GM20000 (cell line): ENCODE results near the gene PITHD1.

Experiments
- DNase-seq: peaks from one replicate; pipeline ENCODE4 v3.0.0; 2012; ENCODE audit warnings: low spot score
- TF ChIP-seq, protein P1 (sequence below): IDR thresholded peaks from 2 replicates; pipeline ENCODE4 v1.5.1; 2012; ENCODE audit warnings: mild to moderate bottlenecking, control low read depth; ENCODE audit errors: extremely low read depth, missing control alignments

Gene PITHD1

DNA sequence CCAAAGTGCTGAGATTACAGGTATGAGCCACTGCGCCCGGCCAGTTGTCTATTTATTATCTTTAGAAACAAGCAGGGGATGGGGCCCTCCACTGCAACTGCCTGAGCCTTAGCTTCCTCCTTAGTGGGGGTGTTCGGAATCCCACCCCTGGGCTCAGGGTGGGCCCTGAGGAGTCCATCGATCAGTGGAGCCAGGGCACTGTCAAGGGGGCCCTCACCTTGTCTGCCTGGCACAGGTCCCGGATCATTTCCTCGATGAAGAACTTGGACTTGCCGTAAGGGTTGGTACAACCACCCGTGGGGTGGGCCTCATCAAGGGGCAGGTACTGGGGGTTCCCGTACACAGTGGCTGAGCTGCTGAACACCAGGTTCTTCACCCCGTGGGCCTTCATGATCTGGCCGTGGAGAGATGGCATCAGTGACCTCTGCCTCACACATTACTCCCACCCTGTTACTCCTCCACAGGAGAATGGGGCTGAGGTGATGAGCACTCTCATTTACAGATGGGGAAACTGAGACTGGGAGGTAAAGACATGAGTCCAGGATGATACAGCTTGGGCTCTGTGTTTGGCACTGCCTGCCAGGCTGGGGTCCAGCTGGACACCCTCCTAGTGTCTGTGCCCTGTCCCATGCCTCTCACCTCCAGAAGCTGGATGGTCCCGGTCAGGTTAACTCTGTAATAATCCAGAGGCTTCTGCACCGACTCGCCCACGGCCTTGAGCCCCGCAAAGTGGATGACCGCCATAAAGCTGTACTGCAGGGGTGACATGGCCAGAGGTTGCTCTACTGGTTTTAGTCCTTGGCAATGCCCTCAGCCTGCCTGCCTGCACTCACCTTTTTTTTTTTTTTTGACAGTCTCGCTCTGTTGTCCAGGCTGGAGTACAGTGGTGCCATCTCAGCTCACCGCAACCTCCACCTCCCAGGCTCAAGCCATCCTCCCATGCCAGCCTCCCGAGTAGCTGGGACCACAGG, 19.5 kb downstream of the PITHD1 start:
- TF ChIP-seq, protein P1, sequence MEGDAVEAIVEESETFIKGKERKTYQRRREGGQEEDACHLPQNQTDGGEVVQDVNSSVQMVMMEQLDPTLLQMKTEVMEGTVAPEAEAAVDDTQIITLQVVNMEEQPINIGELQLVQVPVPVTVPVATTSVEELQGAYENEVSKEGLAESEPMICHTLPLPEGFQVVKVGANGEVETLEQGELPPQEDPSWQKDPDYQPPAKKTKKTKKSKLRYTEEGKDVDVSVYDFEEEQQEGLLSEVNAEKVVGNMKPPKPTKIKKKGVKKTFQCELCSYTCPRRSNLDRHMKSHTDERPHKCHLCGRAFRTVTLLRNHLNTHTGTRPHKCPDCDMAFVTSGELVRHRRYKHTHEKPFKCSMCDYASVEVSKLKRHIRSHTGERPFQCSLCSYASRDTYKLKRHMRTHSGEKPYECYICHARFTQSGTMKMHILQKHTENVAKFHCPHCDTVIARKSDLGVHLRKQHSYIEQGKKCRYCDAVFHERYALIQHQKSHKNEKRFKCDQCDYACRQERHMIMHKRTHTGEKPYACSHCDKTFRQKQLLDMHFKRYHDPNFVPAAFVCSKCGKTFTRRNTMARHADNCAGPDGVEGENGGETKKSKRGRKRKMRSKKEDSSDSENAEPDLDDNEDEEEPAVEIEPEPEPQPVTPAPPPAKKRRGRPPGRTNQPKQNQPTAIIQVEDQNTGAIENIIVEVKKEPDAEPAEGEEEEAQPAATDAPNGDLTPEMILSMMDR, result no peak
- DNase-seq, result no peak

DNA sequence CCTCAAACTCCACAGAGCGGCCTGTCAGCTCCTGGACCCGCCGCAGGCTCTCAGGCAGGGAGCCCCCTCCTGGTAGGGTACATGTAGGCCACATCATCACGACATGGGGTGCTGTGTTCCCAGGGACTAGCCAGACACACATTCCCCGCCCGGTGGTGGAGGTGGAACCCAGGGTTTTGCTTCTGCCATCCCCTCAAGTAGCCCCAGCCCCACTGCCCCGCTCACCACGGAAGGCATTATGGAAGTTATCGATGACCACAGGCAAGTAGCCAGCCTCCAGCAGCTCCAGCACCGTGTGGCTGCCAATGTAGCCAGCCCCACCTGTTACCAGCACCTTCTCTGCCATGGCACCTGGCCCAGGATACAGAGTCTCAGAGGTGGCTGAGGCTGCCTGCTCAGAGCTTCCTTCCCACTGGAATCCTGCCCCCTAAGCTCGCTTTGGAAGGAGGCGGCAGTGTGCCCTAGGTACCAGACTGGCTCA, 20.5 kb downstream of the PITHD1 start:
- no peak for DNase-seq
- TF ChIP-seq, protein P1, result peak; percentile 12

DNA sequence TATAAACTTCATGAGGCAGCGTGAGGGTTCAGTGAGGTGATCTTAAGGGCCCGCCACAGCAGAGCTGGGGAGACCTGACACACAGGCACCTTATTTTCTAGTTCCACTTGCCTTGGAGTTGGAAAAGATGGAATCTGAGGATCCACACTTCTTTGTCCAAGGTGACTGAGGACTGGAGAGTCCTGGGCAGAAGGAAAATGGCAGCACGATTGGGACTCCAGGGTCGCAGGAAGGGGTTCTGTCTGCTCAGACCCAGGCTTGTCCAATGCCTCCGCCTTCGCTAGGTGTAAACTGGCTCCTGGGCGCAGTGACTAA, 21.0 kb downstream of the PITHD1 start:
- TF ChIP-seq, protein P1, result no peak
- DNase-seq, result no peak

DNA sequence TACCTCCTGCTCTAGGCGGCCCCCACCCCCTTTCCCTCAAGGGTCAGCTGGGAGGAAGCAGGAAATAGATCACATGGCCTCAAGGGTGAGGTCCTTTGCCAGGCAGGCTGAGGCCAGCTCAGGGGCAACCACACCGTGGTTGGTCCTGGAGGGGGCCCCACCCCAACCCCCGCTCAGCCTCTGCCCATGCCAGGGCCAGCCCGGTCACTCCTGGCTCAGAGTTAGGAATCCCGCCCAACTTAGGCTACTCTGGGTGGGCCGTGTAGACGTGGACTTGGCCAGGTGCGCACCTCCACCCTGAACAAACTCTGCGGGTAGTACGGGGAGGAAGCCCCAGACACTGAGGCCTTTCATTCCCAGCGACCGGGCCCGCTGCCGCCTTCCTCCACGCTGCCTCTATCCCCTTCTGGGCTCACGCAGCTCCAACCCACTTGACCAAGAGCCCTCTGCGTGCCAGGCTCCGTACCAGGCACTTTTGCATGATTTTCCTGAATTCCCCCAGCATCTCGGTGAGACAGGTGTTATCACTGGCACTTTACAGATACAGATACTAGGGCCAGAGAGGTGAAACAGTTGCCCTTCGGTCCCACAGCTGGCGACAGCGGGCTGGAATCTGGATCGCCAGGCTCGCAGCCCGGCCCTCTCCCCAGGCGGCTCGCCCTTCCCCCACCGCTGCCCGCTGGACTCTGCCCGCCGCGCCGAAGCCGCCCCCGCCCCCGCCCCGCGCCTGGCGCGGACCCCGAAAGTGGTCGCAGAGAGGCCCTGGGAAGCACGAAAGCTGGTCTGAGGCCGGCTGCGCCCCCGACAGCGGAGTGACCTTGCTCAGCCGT, 21.6 kb downstream of the PITHD1 start:
- DNase-seq, result peak; percentile 83
- TF ChIP-seq, protein P1, result no peak

DNA sequence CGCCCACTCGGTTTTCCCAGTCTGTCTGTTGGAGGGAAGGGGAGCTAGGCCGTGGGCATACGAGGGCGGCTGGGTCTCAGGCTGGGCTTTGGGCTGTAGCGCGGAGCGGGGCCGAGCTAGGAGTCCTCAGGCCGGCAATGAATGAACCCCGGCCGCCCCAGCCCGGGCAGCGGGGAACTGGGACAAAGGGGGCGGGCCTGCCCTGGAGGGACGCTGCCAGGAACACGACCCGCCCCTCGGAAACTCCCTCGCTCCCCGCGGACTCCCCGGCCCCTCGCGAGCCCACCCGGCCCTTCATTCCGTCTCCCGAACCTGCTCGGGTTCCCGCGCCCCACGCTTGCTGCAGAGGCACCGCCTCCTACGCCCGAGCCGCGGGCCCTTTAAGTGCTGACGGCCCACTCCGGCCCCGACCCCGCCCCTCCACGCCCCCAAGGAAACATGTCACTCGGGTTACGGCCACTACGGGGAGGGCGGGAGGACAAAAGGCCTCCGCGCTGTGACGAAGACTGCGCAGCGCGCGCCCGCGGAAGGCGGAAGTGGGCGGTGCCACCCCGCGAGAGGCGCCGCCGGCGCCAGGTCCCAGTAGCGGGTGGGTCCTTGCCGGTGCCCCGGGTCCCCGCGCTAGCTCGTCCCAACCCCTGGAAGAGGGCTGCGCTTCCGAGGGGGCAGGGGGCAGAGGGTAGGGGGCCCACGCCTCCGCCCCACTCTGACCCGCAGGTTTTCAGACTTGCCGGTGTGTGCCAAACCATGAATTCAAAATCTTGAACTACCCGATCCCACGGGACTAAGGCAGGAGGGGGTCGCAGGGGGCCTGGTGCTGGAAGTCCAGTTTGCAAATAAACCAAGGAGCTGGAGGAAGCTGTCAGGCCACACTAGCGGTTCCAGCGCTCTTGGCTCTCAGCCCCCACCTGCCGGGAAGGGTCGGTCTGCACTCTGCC, 22.5 kb downstream of the PITHD1 start, which contains the start of gene GALE:
Gene GALE (minus strand): TSS at position 355 of the 938 bp plus-strand sequence. CDS start 1,747 bp downstream, outside the sequence.
- TF ChIP-seq, protein P1, result no peak
- peak; percentile 100 for DNase-seq

DNA sequence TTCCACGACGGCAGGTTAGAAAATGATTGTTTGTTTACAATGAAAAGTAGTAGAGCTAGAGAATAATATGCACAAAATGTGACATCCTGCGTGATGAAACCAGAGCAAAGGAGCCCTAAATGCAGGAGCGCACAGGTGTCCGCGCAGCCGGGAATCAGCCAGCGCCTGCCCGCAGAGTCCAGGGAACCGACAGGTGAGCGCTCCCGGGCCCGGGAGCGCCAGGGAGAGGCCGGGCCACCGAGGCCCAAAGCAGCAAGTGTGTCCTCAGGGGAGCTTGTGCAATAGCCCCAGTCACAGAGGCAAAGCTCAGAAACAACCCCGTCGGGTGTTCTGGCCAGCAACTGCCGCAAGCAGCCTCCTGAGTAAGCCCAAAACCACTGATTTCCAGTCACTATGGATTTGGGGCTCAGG, 23.1 kb downstream of the PITHD1 start:
- no peak for DNase-seq
- TF ChIP-seq, protein P1, result no peak
